Endodermal cell (in vitro differentiated cells): ENCODE results near the gene JMY. TPM values are rescaled to one million over a fixed set of nuclear protein-coding genes. Genes with fewer than 3 reads are reported as not detected.

Experiments
- DNase-seq: peaks from one replicate; pipeline ENCODE4 v3.0.0-alpha.2; 2017
- H3K27ac ChIP-seq: 2 replicates; pipeline ENCODE4 v1.5.1; 2013; ENCODE audit warnings: mild to moderate bottlenecking, low read depth, low read length, moderate library complexity
- H3K27me3 ChIP-seq: 2 replicates; pipeline ENCODE4 v1.6.1; 2013; ENCODE audit warnings: mild to moderate bottlenecking, low read length, moderate library complexity; ENCODE audit not compliant: insufficient read depth, control insufficient read depth, poor library complexity, severe bottlenecking
- H3K36me3 ChIP-seq: 2 replicates; pipeline ENCODE4 v1.7.0; 2013; ENCODE audit warnings: mild to moderate bottlenecking, low read length, moderate library complexity; ENCODE audit not compliant: control insufficient read depth, insufficient read depth
- H3K4me1 ChIP-seq: one replicate; pipeline ENCODE4 v1.7.0; 2013; ENCODE audit warnings: low read length; ENCODE audit not compliant: control insufficient read depth, insufficient read depth
- H3K4me3 ChIP-seq: 2 replicates; pipeline ENCODE4 v1.5.1; 2013; ENCODE audit warnings: mild to moderate bottlenecking, low read length, moderate library complexity
- H3K9ac ChIP-seq: 2 replicates; pipeline ENCODE4 v1.6.1; 2013; ENCODE audit warnings: mild to moderate bottlenecking, low read length, moderate library complexity; ENCODE audit not compliant: poor library complexity, severe bottlenecking; ENCODE audit errors: extremely low read depth
- H3K9me3 ChIP-seq: 2 replicates; pipeline ENCODE4 v1.6.1; 2013; ENCODE audit warnings: mild to moderate bottlenecking, low read length, moderate library complexity; ENCODE audit not compliant: control insufficient read depth
- H3K27ac Mint-ChIP-seq: 2 replicates; pipeline ENCODE4 v1.8.0; 2020; ENCODE audit warnings: mixed read lengths
- H3K27me3 Mint-ChIP-seq: 2 replicates; pipeline ENCODE4 v1.8.0; 2021; ENCODE audit warnings: mild to moderate bottlenecking, mixed read lengths; ENCODE audit not compliant: insufficient read depth
- H3K36me3 Mint-ChIP-seq: 2 replicates; pipeline ENCODE4 v1.8.0; 2020; ENCODE audit warnings: low read depth, mixed read lengths
- H3K4me1 Mint-ChIP-seq: 2 replicates; pipeline ENCODE4 v1.8.0; 2020; ENCODE audit warnings: mixed read lengths
- H3K4me3 Mint-ChIP-seq: 2 replicates; pipeline ENCODE4 v1.8.0; 2020; ENCODE audit warnings: mild to moderate bottlenecking, moderate library complexity, mixed read lengths
- H3K9me3 Mint-ChIP-seq: 2 replicates; pipeline ENCODE4 v1.8.0; 2020; ENCODE audit warnings: mild to moderate bottlenecking, mixed read lengths
- WGBS, 2 experiments: methylation state at CpG; one replicate each; pipeline versions ENCODE4 v1.1.5 to v1.1.7; 2013; ENCODE audit warnings: missing lambda C conversion rate in 2 of 2, mixed read lengths in 1 of 2; ENCODE audit not compliant: insufficient coverage in 1 of 2, insufficient read length in 1 of 2; 5-methylcytosine and 5-hydroxymethylcytosine counted together
- total RNA-seq, 2 donors: library from RNA; stranded (reverse); fragmentation: NEBNext Ultra II Directional in 1 of 2; extraction: Animal tissue kit (Norgen Biotek cat#: 25700) in 1 of 2; gene quantifications; 2 replicates in 1 of 2; 3 replicates in 1 of 2; pipeline ENCODE4 v1.2.1, GENCODE V29; 2021
- TF ChIP-seq, protein P1 (sequence below): fragments of 200-600 bp; sonication (generic); conservative IDR thresholded peaks from 2 replicates; pipeline ENCODE4 v1.5.0; 2021; ENCODE audit warnings: antibody characterized with exemption, mild to moderate bottlenecking

The JMY gene
- total RNA-seq, 2 donors from 2014 or later, result 19.4 to 20.8 TPM

DNA sequence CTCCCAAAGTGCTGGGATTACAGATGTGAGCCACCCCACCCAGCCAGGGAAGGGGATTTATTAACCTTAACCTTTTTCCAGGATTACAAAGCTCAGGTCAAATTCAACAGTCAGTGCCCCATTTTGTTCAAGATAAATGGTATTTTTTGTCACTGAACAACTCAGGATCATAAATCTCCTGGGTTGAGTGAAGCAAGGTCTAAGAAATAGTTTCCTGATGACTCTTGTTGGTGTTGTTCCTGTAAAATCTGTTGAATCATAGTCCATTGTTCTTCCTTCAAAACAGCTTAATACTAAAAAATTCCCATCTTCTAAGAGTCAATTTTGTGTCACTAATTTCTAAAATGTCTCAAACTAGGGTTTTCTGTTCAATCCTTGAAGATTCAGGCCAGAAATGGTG is 33.9 kb upstream of the JMY start:
- Mint-ChIP-seq H3K36me3 (no peaks in the 10 kb centered on the region), H3K4me1 (peaks cover 10% of the 10 kb centered on the region), H3K4me3 (no peak overlapping the region), H3K9me3 (no peaks in the 10 kb centered on the region), H3K27ac (peak overlapping the region; percentile 87), H3K27me3 (no peaks in the 10 kb centered on the region)
- Histone ChIP-seq H3K27ac (no peak overlapping the region), H3K36me3 (no peaks in the 10 kb centered on the region), H3K4me1 (no peaks in the 10 kb centered on the region), H3K4me3 (no peak overlapping the region), H3K9ac (no peak overlapping the region), H3K9me3 (no peaks in the 10 kb centered on the region), H3K27me3 (no peaks in the 10 kb centered on the region)
- DNase-seq, result no peak
- TF ChIP-seq, protein P1, sequence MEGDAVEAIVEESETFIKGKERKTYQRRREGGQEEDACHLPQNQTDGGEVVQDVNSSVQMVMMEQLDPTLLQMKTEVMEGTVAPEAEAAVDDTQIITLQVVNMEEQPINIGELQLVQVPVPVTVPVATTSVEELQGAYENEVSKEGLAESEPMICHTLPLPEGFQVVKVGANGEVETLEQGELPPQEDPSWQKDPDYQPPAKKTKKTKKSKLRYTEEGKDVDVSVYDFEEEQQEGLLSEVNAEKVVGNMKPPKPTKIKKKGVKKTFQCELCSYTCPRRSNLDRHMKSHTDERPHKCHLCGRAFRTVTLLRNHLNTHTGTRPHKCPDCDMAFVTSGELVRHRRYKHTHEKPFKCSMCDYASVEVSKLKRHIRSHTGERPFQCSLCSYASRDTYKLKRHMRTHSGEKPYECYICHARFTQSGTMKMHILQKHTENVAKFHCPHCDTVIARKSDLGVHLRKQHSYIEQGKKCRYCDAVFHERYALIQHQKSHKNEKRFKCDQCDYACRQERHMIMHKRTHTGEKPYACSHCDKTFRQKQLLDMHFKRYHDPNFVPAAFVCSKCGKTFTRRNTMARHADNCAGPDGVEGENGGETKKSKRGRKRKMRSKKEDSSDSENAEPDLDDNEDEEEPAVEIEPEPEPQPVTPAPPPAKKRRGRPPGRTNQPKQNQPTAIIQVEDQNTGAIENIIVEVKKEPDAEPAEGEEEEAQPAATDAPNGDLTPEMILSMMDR, result no peak

DNA sequence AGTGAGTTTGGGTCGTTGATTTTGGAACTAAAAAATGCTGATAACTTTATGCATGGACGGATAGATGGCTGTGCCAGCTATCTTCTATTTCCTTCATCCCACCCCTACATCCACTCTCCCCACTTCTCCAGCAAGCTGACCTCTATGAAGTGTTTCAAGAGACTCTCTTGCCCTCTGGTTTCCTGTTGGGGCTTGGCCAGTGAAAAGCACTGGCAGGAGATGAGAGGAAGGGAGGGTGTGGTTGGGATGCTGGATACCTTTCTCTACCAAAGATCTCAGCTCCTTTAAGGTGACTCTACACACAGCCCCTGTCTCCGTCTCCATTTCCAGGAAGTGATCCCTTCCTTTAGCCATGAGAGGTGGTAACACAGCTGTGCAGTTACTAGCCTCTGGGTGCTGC is 30.0 kb upstream of the JMY start:
- 95 to 100% methylated on average over 1 to 3 of the region's 3 CpGs for WGBS, 2 experiments
- TF ChIP-seq, protein P1, result no peak

DNA sequence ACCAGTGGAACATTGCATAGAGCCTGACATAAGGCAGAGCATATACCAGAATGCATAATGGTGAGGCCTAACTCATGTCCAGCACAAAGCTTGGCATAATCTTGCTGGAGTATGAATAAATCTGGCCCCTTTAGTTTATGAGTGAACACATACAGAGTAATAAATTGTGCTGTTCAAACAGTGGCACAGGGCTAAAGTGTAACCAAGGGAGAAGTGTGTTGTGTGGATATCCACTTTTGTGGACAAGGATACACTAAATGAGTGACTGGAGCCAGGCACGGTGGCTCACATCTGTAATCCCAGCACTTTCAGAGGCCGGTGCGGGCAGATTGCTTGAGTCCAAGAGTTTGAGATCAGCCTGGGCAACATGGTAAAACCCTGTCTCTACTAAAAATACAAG is 29.4 kb upstream of the JMY start:
- DNase-seq, result no peak
- H3K36me3 ChIP-seq, result no peaks in the 10 kb centered on the region
- no peak overlapping the region for H3K9ac ChIP-seq
- no peaks in the 10 kb centered on the region for H3K9me3 ChIP-seq
- H3K4me3 Mint-ChIP-seq, result no peak overlapping the region
- no peaks in the 10 kb centered on the region for H3K27me3 Mint-ChIP-seq
- H3K4me1 ChIP-seq, result no peaks in the 10 kb centered on the region
- H3K27ac ChIP-seq, result no peak overlapping the region
- H3K27me3 ChIP-seq, result no peaks in the 10 kb centered on the region
- no peak overlapping the region for H3K4me3 ChIP-seq
- no peaks in the 10 kb centered on the region for H3K9me3 Mint-ChIP-seq
- TF ChIP-seq, protein P1, result no peak
- peaks cover under 1% of the 10 kb centered on the region for H3K4me1 Mint-ChIP-seq
- no peaks in the 10 kb centered on the region for H3K36me3 Mint-ChIP-seq
- no peak overlapping the region for H3K27ac Mint-ChIP-seq
- 84 to 94% methylated on average over 3 of the region's 3 CpGs for WGBS, 2 experiments

More for the DNA sequence above, 30.0 kb upstream of the JMY start:
- H3K27me3 ChIP-seq, result no peaks in the 10 kb centered on the region
- H3K4me3 ChIP-seq, result no peak overlapping the region
- Mint-ChIP-seq H3K4me1 (peaks cover 6% of the 10 kb centered on the region), H3K9me3 (no peaks in the 10 kb centered on the region), H3K36me3 (no peaks in the 10 kb centered on the region), H3K27me3 (no peaks in the 10 kb centered on the region), H3K4me3 (no peak overlapping the region), H3K27ac (no peak overlapping the region)
- no peaks in the 10 kb centered on the region for H3K36me3 ChIP-seq
- H3K4me1 ChIP-seq, result no peaks in the 10 kb centered on the region
- no peak for DNase-seq
- no peak overlapping the region for H3K27ac ChIP-seq
- no peaks in the 10 kb centered on the region for H3K9me3 ChIP-seq
- H3K9ac ChIP-seq, result no peak overlapping the region
